Panc1 (cell line): ENCODE data around the gene SLC25A13. TPM values are rescaled to one million over a fixed set of nuclear protein-coding genes. Genes with fewer than 3 reads are reported as not detected.

Source experiments
- ATAC-seq: fragments of 200-7000 bp; cut with Tn5 transposase; 2 replicates; pipeline ENCODE4 v1.9.1; 2020; ENCODE audit warnings: mild to moderate bottlenecking, moderate library complexity
- BruUV-seq: library from RNA; stranded (reverse); fragments of 400-500 nt; replicated peaks from 2 replicates; lab custom pipeline; 2021; lab: Mats Ljungman, UMichigan
- CTCF ChIA-PET: fragments of 300-600 bp; sonication (Branson Sonifier 250); formaldehyde crosslinking; loops from one replicate; lab custom pipeline; 2022; ENCODE audit warnings: antibody characterized with exemption; lab: Charles Lee
- POLR2A ChIA-PET: fragments of 300-600 bp; sonication (Branson Sonifier 250); formaldehyde crosslinking; loops from one replicate; lab custom pipeline; 2022; ENCODE audit warnings: antibody characterized with exemption; lab: Charles Lee
- DNase-seq: peaks from one replicate; pipeline ENCODE4 v3.0.0-alpha.2; 2010; ENCODE audit warnings: low read depth, low spot score
- H3K27ac ChIP-seq: 2 replicates; pipeline ENCODE4 v1.5.1; 2011; ENCODE audit warnings: mild to moderate bottlenecking, low read length, inconsistent platforms
- H3K27me3 ChIP-seq: fragments of 200-500 bp; sonication (Bioruptor generic); 2 replicates; pipeline ENCODE4 v1.6.0; 2014; ENCODE audit warnings: low read length, inconsistent platforms; ENCODE audit not compliant: control insufficient read depth, insufficient read depth
- H3K36me3 ChIP-seq: fragments of 200-500 bp; sonication (Bioruptor generic); 2 replicates; pipeline ENCODE4 v1.5.1; 2014; ENCODE audit warnings: inconsistent platforms, mild to moderate bottlenecking, low read length, moderate library complexity; ENCODE audit not compliant: control insufficient read depth, insufficient read depth
- H3K4me1 ChIP-seq: 2 replicates; pipeline ENCODE4 v1.5.1; 2011; ENCODE audit warnings: inconsistent platforms, mild to moderate bottlenecking, low read length, moderate library complexity; ENCODE audit not compliant: control insufficient read depth, insufficient read depth
- H3K4me3 ChIP-seq, 2 experiments: 2 replicates each; pipeline ENCODE4 v1.5.1; 2011 to 2012; ENCODE audit warnings: low read depth in 2 of 2, low read length in 2 of 2, mild to moderate bottlenecking in 2 of 2, inconsistent platforms in 1 of 2, moderate library complexity in 1 of 2
- H3K9me3 ChIP-seq: fragments of 200-500 bp; sonication (Bioruptor generic); 2 replicates; pipeline ENCODE4 v1.5.1; 2014; ENCODE audit warnings: low read depth, mild to moderate bottlenecking, inconsistent platforms, low read length, moderate library complexity; ENCODE audit not compliant: control insufficient read depth, insufficient read depth
- CTCF ChIP-seq: fragments of 450-650 bp; IDR thresholded peaks from 2 replicates; pipeline ENCODE4 v1.5.1; 2017; ENCODE audit warnings: mild to moderate bottlenecking
- POLR2AphosphoS5 ChIP-seq: IDR thresholded peaks from 2 replicates; pipeline ENCODE4 v1.6.1; 2012; ENCODE audit warnings: mild to moderate bottlenecking, low read depth, low read length, moderate library complexity
- REST ChIP-seq, 2 experiments: IDR thresholded peaks; 2 replicates each; pipeline ENCODE4 v1.6.1; 2011 to 2012; ENCODE audit warnings: low read depth in 2 of 2, control low read depth in 1 of 2, low read length in 1 of 2, mild to moderate bottlenecking in 1 of 2, moderate library complexity in 1 of 2; ENCODE audit not compliant: insufficient read depth in 1 of 2
- SIN3A ChIP-seq: IDR thresholded peaks from 2 replicates; pipeline ENCODE4 v1.6.1; 2012; ENCODE audit warnings: low read depth, mild to moderate bottlenecking, low read length, moderate library complexity, borderline replicate concordance; ENCODE audit not compliant: insufficient read depth
- TCF7L2 ChIP-seq: IDR thresholded peaks from 2 replicates; pipeline ENCODE4 v1.6.1; 2011; ENCODE audit warnings: mild to moderate bottlenecking, low read depth, low read length, inconsistent platforms
- in situ Hi-C: cut with HindIII; loops from 2 replicates; pipeline ENCODE4 v1.10.0; 2016; ENCODE audit warnings: low sequenced_read_pairs, low pct_unique_long_range_greater_than_20kb
- intact Hi-C: fragments of 100-400 bp; cut with micrococcal nuclease; formaldehyde crosslinking; loops from one replicate; pipeline ENCODE4 v1.10.0; 2022; ENCODE audit not compliant: unreplicated experiment
- total RNA-seq: library from RNA; stranded (reverse); gene quantifications from one replicate; pipeline ENCODE4 v1.2.1, GENCODE V29; 2021; ENCODE audit not compliant: unreplicated experiment

The SLC25A13 gene
- total RNA-seq, 1 experiment from 2014 or later: 69.4 TPM

- no peak overlapping the region for H3K4me3 ChIP-seq
- H3K27ac ChIP-seq: no peak overlapping the region
- intact Hi-C loops: no loop called here
- no TSS peak for BruUV-seq
- ChIA-PET POLR2A (no interaction called here), CTCF (interaction anchor here (0.7 kb wide), 1 partner anchor 271 kb away, joined by 3 read pairs; no protein-coding TSS in a partner anchor)
- no peaks in the 10 kb centered on the region for H3K27me3 ChIP-seq
- in situ Hi-C loops: no loop called here
- no peaks in the 10 kb centered on the region for H3K4me1 ChIP-seq
- no peak for ATAC-seq
- no peak for TF ChIP-seq CTCF
- no peak for TF ChIP-seq SIN3A
- no peak for TF ChIP-seq POLR2AphosphoS5
- no peak for TF ChIP-seq REST (IDR thresholded peaks at IDR 0.05; ENCODE audit: insufficient read depth in 1 of 2, low read depth in 2 of 2, low read length in 1 of 2)
- TF ChIP-seq TCF7L2: no peak
- DNase-seq: no peak
- peaks cover 10% of the 10 kb centered on the region for H3K36me3 ChIP-seq
- no peaks in the 10 kb centered on the region for H3K9me3 ChIP-seq
These were observed 133.7 kb downstream of the SLC25A13 start for GRCh38 chr7:96188174-96188581.

GRCh38 chr7:96187735-96188134 is 134.2 kb downstream of the SLC25A13 start:
- CTCF ChIA-PET: interaction anchor here (0.6 to 0.7 kb wide), 2 partner anchors 117 to 270 kb away, joined by 3 to 5 read pairs; no protein-coding TSS in a partner anchor
- POLR2A ChIA-PET: no interaction called here

GRCh38 chr7:96184783-96185182 is 137.1 kb downstream of the SLC25A13 start:
- Histone ChIP-seq H3K9me3 (no peaks in the 10 kb centered on the region), H3K36me3 (peaks cover 12% of the 10 kb centered on the region), H3K27ac (no peak overlapping the region), H3K4me1 (no peaks in the 10 kb centered on the region), H3K27me3 (no peaks in the 10 kb centered on the region), H3K4me3 (no peak overlapping the region)
- ATAC-seq (no peak), DNase-seq (no peak)
- BruUV-seq: no TSS peak
- POLR2A ChIA-PET: no interaction called here
- CTCF ChIA-PET: no interaction called here
- in situ Hi-C loops: no loop called here
- no peak for TF ChIP-seq POLR2AphosphoS5
- TF ChIP-seq CTCF: no peak
- no peak for TF ChIP-seq REST (IDR thresholded peaks at IDR 0.05; ENCODE audit: insufficient read depth in 1 of 2, low read depth in 2 of 2, low read length in 1 of 2)
- TF ChIP-seq SIN3A: no peak
- no peak for TF ChIP-seq TCF7L2
- intact Hi-C loops: no loop called here

More at GRCh38 chr7:96187735-96188134, 134.2 kb downstream of the SLC25A13 start:
- DNase-seq (no peak), ATAC-seq (no peak)
- no peak overlapping the region for H3K27ac ChIP-seq
- no peaks in the 10 kb centered on the region for H3K4me1 ChIP-seq
- H3K27me3 ChIP-seq: no peaks in the 10 kb centered on the region
- no peak for TF ChIP-seq SIN3A
- no TSS peak for BruUV-seq
- intact Hi-C loops (no loop called here), in situ Hi-C loops (no loop called here)
- no peaks in the 10 kb centered on the region for H3K9me3 ChIP-seq
- peaks cover 10% of the 10 kb centered on the region for H3K36me3 ChIP-seq
- H3K4me3 ChIP-seq: no peak overlapping the region
